Measurements from ENCODE around the gene HDAC9. TPM values are rescaled to one million over a fixed set of nuclear protein-coding genes. Genes with fewer than 3 reads are reported as not detected.

The HDAC9 gene
- total RNA-seq, 4 donors from 2014 or later = 19.6 to 48.3 (median 28.4) TPM

GRCh38 chr7:18799899-18800298 lies 304.4 kb downstream of the HDAC9 start:
- TF ChIP-seq, protein P1, sequence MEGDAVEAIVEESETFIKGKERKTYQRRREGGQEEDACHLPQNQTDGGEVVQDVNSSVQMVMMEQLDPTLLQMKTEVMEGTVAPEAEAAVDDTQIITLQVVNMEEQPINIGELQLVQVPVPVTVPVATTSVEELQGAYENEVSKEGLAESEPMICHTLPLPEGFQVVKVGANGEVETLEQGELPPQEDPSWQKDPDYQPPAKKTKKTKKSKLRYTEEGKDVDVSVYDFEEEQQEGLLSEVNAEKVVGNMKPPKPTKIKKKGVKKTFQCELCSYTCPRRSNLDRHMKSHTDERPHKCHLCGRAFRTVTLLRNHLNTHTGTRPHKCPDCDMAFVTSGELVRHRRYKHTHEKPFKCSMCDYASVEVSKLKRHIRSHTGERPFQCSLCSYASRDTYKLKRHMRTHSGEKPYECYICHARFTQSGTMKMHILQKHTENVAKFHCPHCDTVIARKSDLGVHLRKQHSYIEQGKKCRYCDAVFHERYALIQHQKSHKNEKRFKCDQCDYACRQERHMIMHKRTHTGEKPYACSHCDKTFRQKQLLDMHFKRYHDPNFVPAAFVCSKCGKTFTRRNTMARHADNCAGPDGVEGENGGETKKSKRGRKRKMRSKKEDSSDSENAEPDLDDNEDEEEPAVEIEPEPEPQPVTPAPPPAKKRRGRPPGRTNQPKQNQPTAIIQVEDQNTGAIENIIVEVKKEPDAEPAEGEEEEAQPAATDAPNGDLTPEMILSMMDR (IDR thresholded peaks at IDR 0.05; ENCODE audit: low read depth) = no peak

- TF ChIP-seq, protein P1 (IDR thresholded peaks at IDR 0.05; ENCODE audit: low read depth) = no peak
These were observed 308.4 kb downstream of the HDAC9 start for GRCh38 chr7:18803923-18804322.

DNA sequence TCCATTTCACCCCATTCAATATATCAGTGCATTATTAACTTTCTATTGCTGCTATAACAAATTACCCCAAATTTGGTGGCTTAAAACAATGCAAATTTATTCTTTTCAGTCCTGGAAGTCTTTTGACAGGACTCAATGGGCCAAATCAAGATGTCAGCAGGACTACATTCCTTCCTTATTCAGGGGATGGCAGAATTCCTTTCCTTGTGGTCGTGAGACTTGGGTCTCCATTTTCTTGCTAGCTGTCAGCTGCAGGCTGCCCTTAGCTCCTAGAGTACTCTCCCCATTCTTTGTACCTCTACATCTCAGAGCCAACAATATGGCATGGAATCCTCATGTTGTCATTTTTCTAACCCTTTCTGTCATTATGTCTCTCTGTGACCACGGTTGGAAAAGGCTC lies 310.6 kb downstream of the HDAC9 start:
- TF ChIP-seq, protein P1 (IDR thresholded peaks at IDR 0.05; ENCODE audit: low read depth) = no peak

GRCh38 chr7:18808026-18808425 lies 312.5 kb downstream of the HDAC9 start:
- TF ChIP-seq, protein P1 (IDR thresholded peaks at IDR 0.05; ENCODE audit: low read depth) = no peak

- TF ChIP-seq, protein P1 (IDR thresholded peaks at IDR 0.05; ENCODE audit: low read depth) = no peak
These were observed 319.9 kb downstream of the HDAC9 start for GRCh38 chr7:18815261-18815960.

GRCh38 chr7:18820981-18821380 lies 325.4 kb downstream of the HDAC9 start:
- TF ChIP-seq, protein P1 (IDR thresholded peaks at IDR 0.05; ENCODE audit: low read depth) = no peak

DNA sequence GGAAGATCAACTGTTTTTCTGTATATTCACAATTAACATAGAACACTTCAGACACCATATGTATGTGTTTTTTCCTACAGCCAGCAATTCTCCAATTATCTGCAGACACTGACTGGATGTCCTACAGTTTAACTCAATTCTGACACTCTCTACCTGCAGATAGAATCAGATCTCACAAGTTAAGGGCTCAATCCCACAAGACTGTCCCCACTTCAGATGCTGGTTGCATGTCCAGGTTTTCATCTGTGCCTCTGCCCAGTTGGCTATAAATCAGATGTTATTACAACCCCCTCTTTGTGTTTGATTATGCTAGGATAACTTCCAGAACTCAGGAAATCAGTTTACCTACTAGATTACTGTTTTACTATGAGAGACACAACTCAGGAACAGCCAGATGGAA lies 326.0 kb downstream of the HDAC9 start:
- TF ChIP-seq, protein P1 (IDR thresholded peaks at IDR 0.05; ENCODE audit: low read depth) = no peak
